HepG2 (cell line): ENCODE measurements around the gene PLCL2. TPM values are rescaled to one million over a fixed set of nuclear protein-coding genes. Genes with fewer than 3 reads are reported as not detected.

ENCODE experiments used
- ATAC-seq: fragments of 200-7000 bp; cut with Tn5 transposase; 3 replicates; pipeline ENCODE4 v1.9.1; 2020; ENCODE audit warnings: mild to moderate bottlenecking, moderate library complexity
- BruUV-seq: library from RNA; stranded (reverse); fragments of 400-500 nt; replicated peaks from 2 replicates; lab custom pipeline; 2021; lab: Mats Ljungman, UMichigan
- CTCF ChIA-PET: fragments of 300-600 bp; formaldehyde crosslinking; extraction: SDS; loops from one replicate; lab custom pipeline; 2021; ENCODE audit warnings: low total read pairs, inconsistent platforms, low intra/inter-chr PET ratio; lab: Yijun Ruan, JAX
- POLR2A ChIA-PET: fragments of 350-600 bp; sonication (Branson Sonifier 250); formaldehyde crosslinking; loops from one replicate; lab custom pipeline; 2020; ENCODE audit warnings: antibody characterized with exemption, inconsistent platforms; lab: Yijun Ruan, JAX
- DNase-seq: peaks from one replicate; pipeline ENCODE4 v3.0.0-alpha.2; 2015; ENCODE audit warnings: low spot score
- FAIRE-seq: peaks from 3 replicates; lab custom pipeline; 2011; peaks lifted over from hg19 to GRCh38; lab: Jason Lieb, UNC
- H2AFZ ChIP-seq: one replicate; pipeline ENCODE4 v1.6.1; 2011; ENCODE audit warnings: low read length, inconsistent platforms
- H3K27ac ChIP-seq: fragments of 300-600 bp; 3 replicates; pipeline ENCODE4 v1.8.0; 2011; ENCODE audit warnings: mixed run types, mild to moderate bottlenecking, mixed read lengths, low read length, inconsistent platforms; ENCODE audit not compliant: insufficient read depth; ENCODE audit errors: extremely low read length
- H3K27me3 ChIP-seq, 2 experiments: fragments of 200-600 bp in 1 of 2; 2 replicates in 1 of 2; 3 replicates in 1 of 2; pipeline versions ENCODE4 v1.6.0 to v1.8.0; 2011; ENCODE audit warnings: low read length in 2 of 2, mild to moderate bottlenecking in 2 of 2, moderate library complexity in 2 of 2, inconsistent platforms in 1 of 2; ENCODE audit not compliant: insufficient read depth in 2 of 2, control insufficient read depth in 1 of 2
- H3K36me3 ChIP-seq, 2 experiments: fragments of 200-600 bp in 1 of 2; replicated peaks in 1 of 2; 2 replicates in 1 of 2; 3 replicates in 1 of 2; pipeline versions ENCODE4 v1.5.1 to v1.8.0; 2011; ENCODE audit warnings: low read length in 2 of 2, inconsistent platforms in 1 of 2; ENCODE audit not compliant: insufficient read depth in 2 of 2, control insufficient read depth in 1 of 2
- H3K4me1 ChIP-seq: 2 replicates; pipeline ENCODE4 v1.5.1; 2012; ENCODE audit warnings: low read length, inconsistent platforms; ENCODE audit not compliant: insufficient read depth
- H3K4me2 ChIP-seq: 2 replicates; pipeline ENCODE4 v1.6.0; 2011; ENCODE audit warnings: low read depth, low read length, inconsistent platforms
- H3K4me3 ChIP-seq, 3 experiments: fragments of 200-600 bp in 1 of 3; sonication (generic), shearing (Covaris generic) in 1 of 3; replicated peaks in 1 of 3; 2 replicates each; pipeline ENCODE4 v1.5.1; 2011 to 2016; ENCODE audit warnings: low read length in 3 of 3, inconsistent platforms in 2 of 3, low read depth in 2 of 3, mild to moderate bottlenecking in 2 of 3, control low read depth in 1 of 3, mixed read lengths in 1 of 3; ENCODE audit not compliant: insufficient read depth in 1 of 3
- H3K79me2 ChIP-seq: one replicate; pipeline ENCODE4 v1.6.1; 2011; ENCODE audit warnings: low read length, inconsistent platforms; ENCODE audit not compliant: insufficient read depth
- H3K9ac ChIP-seq: 2 replicates; pipeline ENCODE4 v1.6.0; 2011; ENCODE audit warnings: mild to moderate bottlenecking, low read depth, low read length, inconsistent platforms; ENCODE audit not compliant: insufficient read depth
- H3K9me3 ChIP-seq: 2 replicates; pipeline ENCODE4 v1.5.1; 2012; ENCODE audit warnings: mild to moderate bottlenecking, low read length
- H4K20me1 ChIP-seq: 2 replicates; pipeline ENCODE4 v1.6.0; 2011; ENCODE audit warnings: inconsistent platforms, mild to moderate bottlenecking, low read length, moderate library complexity; ENCODE audit not compliant: insufficient read depth
- ETS1 ChIP-seq: sonication (generic); formaldehyde crosslinking; IDR thresholded peaks from 2 replicates; pipeline ENCODE4 v1.4.0; 2020; ENCODE audit warnings: missing genetic modification reagents
- GLMP ChIP-seq: sonication (generic); formaldehyde crosslinking; IDR thresholded peaks from 2 replicates; pipeline ENCODE4 v1.9.0; 2021; ENCODE audit warnings: missing genetic modification reagents, mild to moderate bottlenecking, borderline replicate concordance
- SUZ12 ChIP-seq: fragments of 150-350 bp; IDR thresholded peaks from 2 replicates; pipeline ENCODE4 v1.6.1; 2014; ENCODE audit warnings: low read depth, low read length
- ZNF180 ChIP-seq: sonication (generic); formaldehyde crosslinking; IDR thresholded peaks from 2 replicates; pipeline ENCODE4 v1.4.0; 2020; ENCODE audit warnings: low read depth, missing genetic modification reagents, borderline replicate concordance
- ZNF205 ChIP-seq: IDR thresholded peaks from 2 replicates; pipeline ENCODE4 v1.6.1; 2018; ENCODE audit warnings: missing biosample characterization, missing genetic modification reagents
- ZNF281 ChIP-seq: sonication (generic); formaldehyde crosslinking; IDR thresholded peaks from 2 replicates; pipeline ENCODE4 v1.4.0; 2020; ENCODE audit warnings: missing genetic modification reagents, borderline replicate concordance
- ZSCAN31 ChIP-seq: sonication (generic); formaldehyde crosslinking; IDR thresholded peaks from 2 replicates; pipeline ENCODE4 v1.5.0; 2020; ENCODE audit warnings: low read depth, mild to moderate bottlenecking, missing genetic modification reagents
- WGBS: methylation state at CpG from one replicate; pipeline ENCODE4 v1.1.6; 2017; ENCODE audit warnings: low lambda C conversion rate; 5-methylcytosine and 5-hydroxymethylcytosine counted together
- in situ Hi-C: cut with HindIII; loops from 2 replicates; pipeline ENCODE4 v1.10.0; 2017; ENCODE audit warnings: low pct_unique_long_range_greater_than_20kb; ENCODE audit not compliant: extremely low pct_ligation_motif_present
- intact Hi-C: fragments of 100-400 bp; cut with micrococcal nuclease; formaldehyde crosslinking; loops from one replicate; pipeline ENCODE4 v1.10.0; 2022; ENCODE audit not compliant: unreplicated experiment
- polyA plus RNA-seq, 8 experiments: library from polyadenylated mRNA; depleted of rRNA in 3 of 8; stranded (reverse) in 7 of 8; unstranded in 1 of 8; fragments of >200 nt; fragmentation: Illumina TruSeq in 4 of 8; extraction: Trizol in 4 of 8; gene quantifications; 2 replicates each; pipeline versions ENCODE4 v1.2.1 to v1.2.3, GENCODE V29; 2011 to 2016; ENCODE audit warnings: low read depth in 4 of 8, missing spikeins in 1 of 8, mixed read lengths in 1 of 8; ENCODE audit not compliant: insufficient read depth in 1 of 8
- total RNA-seq, 5 experiments: library from RNA; depleted of rRNA; stranded (reverse); fragments of >200 nt; fragmentation: Illumina TruSeq; extraction: Trizol; gene quantifications; 2 replicates each; pipeline ENCODE4 v1.2.3, GENCODE V29; 2016; ENCODE audit warnings: low read depth in 1 of 5

Gene PLCL2
- total and polyA plus RNA-seq, 2 of the 13 experiments (the other 11 are each of a cell fraction or from before 2014, with no cell fraction given): not detected

GRCh38 chr3:17009826-17010225, 125.1 kb downstream of the PLCL2 start:
- no peak for ATAC-seq
- FAIRE-seq: no peak
- Histone ChIP-seq H3K27me3 (no peaks in the 10 kb centered on the region), H3K36me3 (no peaks in the 10 kb centered on the region), H3K79me2 (no peaks in the 10 kb centered on the region), H3K9me3 (no peaks in the 10 kb centered on the region), H3K27ac (no peak overlapping the region), H2AFZ (no peak overlapping the region), H4K20me1 (no peaks in the 10 kb centered on the region), H3K4me3 (no peak overlapping the region), H3K4me1 (peaks cover 11% of the 10 kb centered on the region), H3K9ac (no peak overlapping the region), H3K4me2 (no peak overlapping the region)
- in situ Hi-C loops (no loop called here), intact Hi-C loops (no loop called here)
- no peak for DNase-seq
- no TSS peak for BruUV-seq
- no peak for TF ChIP-seq ZNF281 (CRISPR knock-in tag)
- TF ChIP-seq ZNF205 (CRISPR knock-in tag): no peak
- no peak for TF ChIP-seq SUZ12
- no peak for TF ChIP-seq ZSCAN31 (CRISPR knock-in tag)
- TF ChIP-seq ETS1 (CRISPR knock-in tag): no peak
- no peak for TF ChIP-seq ZNF180 (CRISPR knock-in tag)
- TF ChIP-seq GLMP: no peak
- ChIA-PET CTCF (no interaction called here), POLR2A (no interaction called here)
- 78% methylated on average over 5 of the region's 5 CpGs for WGBS
